ENCODE measurements around the gene NUAK1. TPM values are rescaled to one million over a fixed set of nuclear protein-coding genes. Genes with fewer than 3 reads are reported as not detected.

Gene NUAK1
- total RNA-seq, 1 experiment from 2014 or later, result 10.1 TPM

GRCh38 chr12:106048016-106048415, 90.7 kb downstream of the NUAK1 start:
- H3K23ac ChIP-seq (ENCODE audit: insufficient read length, low read depth, low read length), result no peak overlapping the region
- H3K14ac ChIP-seq (ENCODE audit: insufficient read depth, low read length), result no peak overlapping the region
- H4K5ac ChIP-seq (ENCODE audit: insufficient read length, low read depth, low read length), result no peak overlapping the region
- H3K4me1 Mint-ChIP-seq, result peaks cover 0 to 4% of the 10 kb centered on the region in 2 experiments; a peak in 3 of 4 replicates
- no peak overlapping the region for H2BK120ac ChIP-seq (ENCODE audit: low read depth, low read length, poor library complexity, severe bottlenecking)
- no peaks in the 10 kb centered on the region for H3K36me3 Mint-ChIP-seq (ENCODE audit: insufficient read depth in 1 of 3, low read depth in 3 of 3)
- H4K20me1 ChIP-seq (ENCODE audit: control insufficient read depth, insufficient read depth, insufficient read length), result no peaks in the 10 kb centered on the region
- no peaks in the 10 kb centered on the region for H3K4me1 ChIP-seq (ENCODE audit: insufficient read depth, low read length)
- H3K4me3 Mint-ChIP-seq, result no peak overlapping the region
- H2AFZ ChIP-seq (ENCODE audit: low read length), result no peak overlapping the region
- no peak overlapping the region for H2BK12ac ChIP-seq (ENCODE audit: insufficient read length, low read depth, low read length)
- H3K56ac ChIP-seq (ENCODE audit: insufficient read length, low read depth, low read length), result no peak overlapping the region
- no peak overlapping the region for H3K4me2 ChIP-seq (ENCODE audit: insufficient read depth, insufficient read length, low read length)
- H2AK5ac ChIP-seq (ENCODE audit: insufficient read length, low read length), result no peak overlapping the region
- H4K91ac ChIP-seq (ENCODE audit: insufficient read length, low read depth, low read length), result no peak overlapping the region
- H3K9me3 ChIP-seq (ENCODE audit: control insufficient read depth, low read depth, low read length), result no peaks in the 10 kb centered on the region
- no peak overlapping the region for H3K4ac ChIP-seq (ENCODE audit: low read depth, low read length)
- TF ChIP-seq CTCF (conservative IDR thresholded peaks at IDR 0.05), result no peak
- no peak overlapping the region for H3K27ac Mint-ChIP-seq
- no peaks in the 10 kb centered on the region for H3K79me1 ChIP-seq (ENCODE audit: insufficient read depth, low read depth, low read length, poor library complexity, severe bottlenecking)
- H2BK15ac ChIP-seq (ENCODE audit: low read depth, low read length), result no peak overlapping the region
- no peaks in the 10 kb centered on the region for H3K27me3 ChIP-seq (ENCODE audit: insufficient read depth, low read length)
- no peak overlapping the region for H2BK20ac ChIP-seq (ENCODE audit: low read depth, low read length, poor library complexity, severe bottlenecking)
- no peak overlapping the region for H2BK5ac ChIP-seq (ENCODE audit: insufficient read length, low read length)
- no peaks in the 10 kb centered on the region for H3K23me2 ChIP-seq (ENCODE audit: insufficient read length, low read depth, low read length, poor library complexity, severe bottlenecking)
- no peak overlapping the region for H3K9ac ChIP-seq (ENCODE audit: extremely low read depth, insufficient read length, low read length)
- H4K8ac ChIP-seq (replicated peaks; ENCODE audit: insufficient read length, low read depth, low read length), result no peak overlapping the region
- no peak overlapping the region for H3K18ac ChIP-seq (ENCODE audit: insufficient read length, low read depth, low read length)
- no CpG with 5 or more reads among the region's 1 CpG for WGBS (ENCODE audit: extremely low coverage, insufficient read length, low lambda C conversion rate)
- H3K27me3 Mint-ChIP-seq (ENCODE audit: low read depth), result no peaks in the 10 kb centered on the region; the same call in 1 of the 2 replicates
- H3K79me2 ChIP-seq (ENCODE audit: insufficient read depth, low read length), result no peaks in the 10 kb centered on the region
- H3K27ac ChIP-seq (ENCODE audit: insufficient read length, low read depth, low read length), result no peak overlapping the region
- H3K9me3 Mint-ChIP-seq, result no peaks in the 10 kb centered on the region
- H3T11ph ChIP-seq (ENCODE audit: low read length), result no peak overlapping the region
- DNase-seq, result no peak

All from H9 (cell line).